WTC11 (cell line): Measurements from ENCODE around the gene U2AF1.
"Not testable (repeated sequence)": the region's sequence is repeated elsewhere in the genome, so short reads cannot be mapped to it uniquely, and the experiment has no call there.

Source experiments
- ATF1 ChIP-seq: sonication (generic); formaldehyde crosslinking; IDR thresholded peaks from 2 replicates; pipeline ENCODE4 v1.8.1; 2023; ENCODE audit warnings: mild to moderate bottlenecking, moderate library complexity, missing genetic modification reagents
- ATF2 ChIP-seq: sonication (generic); formaldehyde crosslinking; IDR thresholded peaks from 2 replicates; pipeline ENCODE4 v1.8.1; 2022; ENCODE audit warnings: low read depth, missing genetic modification reagents, borderline replicate concordance
- ATF3 ChIP-seq: sonication (generic); formaldehyde crosslinking; conservative IDR thresholded peaks from 2 replicates; pipeline ENCODE4 v1.8.1; 2022; ENCODE audit warnings: mild to moderate bottlenecking, missing genetic modification reagents
- CREB1 ChIP-seq: sonication (generic); formaldehyde crosslinking; IDR thresholded peaks from 2 replicates; pipeline ENCODE4 v1.8.0; 2023; ENCODE audit warnings: mild to moderate bottlenecking, missing genetic modification reagents
- ETV6 ChIP-seq: sonication (generic); formaldehyde crosslinking; IDR thresholded peaks from 2 replicates; pipeline ENCODE4 v1.8.1; 2022; ENCODE audit warnings: mild to moderate bottlenecking, missing genetic modification reagents
- GTF2I ChIP-seq: fragments of 250-450 bp; sonication (Bioruptor Pico); conservative IDR thresholded peaks from 2 replicates; pipeline ENCODE4 v1.4.0; 2021; ENCODE audit warnings: mild to moderate bottlenecking
- JUN ChIP-seq: sonication (generic); formaldehyde crosslinking; IDR thresholded peaks from 2 replicates; pipeline ENCODE4 v1.8.0; 2023; ENCODE audit warnings: mild to moderate bottlenecking, missing genetic modification reagents
- ZBTB43 ChIP-seq: sonication (generic); formaldehyde crosslinking; IDR thresholded peaks from 2 replicates; pipeline ENCODE4 v1.8.1; 2023; ENCODE audit warnings: mild to moderate bottlenecking, missing genetic modification reagents
- ZNF416 ChIP-seq: fragments of 250-450 bp; sonication (Bioruptor Pico); IDR thresholded peaks from 2 replicates; pipeline ENCODE4 v1.9.0; 2021; ENCODE audit warnings: mild to moderate bottlenecking, inconsistent platforms
- TF ChIP-seq, protein P1 (sequence below): sonication (generic); formaldehyde crosslinking; IDR thresholded peaks from 2 replicates; pipeline ENCODE4 v1.8.1; 2022; ENCODE audit warnings: missing genetic modification reagents, borderline replicate concordance
- TF ChIP-seq, protein P2 (sequence below): fragments of 200-600 bp; IDR thresholded peaks from 2 replicates; pipeline ENCODE4 v1.8.0; 2022; ENCODE audit warnings: antibody characterized with exemption
- TF ChIP-seq, protein P3 (sequence below): sonication (generic); formaldehyde crosslinking; IDR thresholded peaks from 2 replicates; pipeline ENCODE4 v1.8.0; 2022; ENCODE audit warnings: mild to moderate bottlenecking, missing genetic modification reagents
- TF ChIP-seq, protein P4 (sequence below): sonication (generic); formaldehyde crosslinking; IDR thresholded peaks from 2 replicates; pipeline ENCODE4 v1.8.0; 2022; ENCODE audit warnings: mild to moderate bottlenecking, missing genetic modification reagents
- TF ChIP-seq, protein P5 (sequence below): sonication (generic); formaldehyde crosslinking; IDR thresholded peaks from 2 replicates; pipeline ENCODE4 v1.8.1; 2023; ENCODE audit warnings: mild to moderate bottlenecking, moderate library complexity, missing genetic modification reagents

DNA sequence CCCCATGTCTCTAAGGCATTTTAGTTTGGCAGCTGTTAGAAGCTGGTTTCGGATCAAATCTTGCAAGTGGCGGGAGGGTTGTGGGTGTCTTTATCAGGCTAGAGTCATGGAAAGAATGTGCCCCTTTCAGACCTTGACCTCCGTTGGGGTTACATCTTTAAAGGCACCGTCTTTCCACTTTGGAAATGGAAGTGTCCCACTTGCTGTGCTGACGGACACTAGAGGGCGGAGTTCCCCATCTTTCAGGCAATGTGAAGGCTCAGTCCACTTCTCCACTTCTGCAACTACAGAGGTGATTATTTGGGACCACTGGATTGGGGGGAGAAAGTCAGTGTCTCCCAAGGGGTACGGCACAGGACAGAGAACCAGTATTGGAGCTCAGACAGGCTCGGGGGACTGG is 31.6 kb upstream of the U2AF1 start:
- TF ChIP-seq, protein P1, sequence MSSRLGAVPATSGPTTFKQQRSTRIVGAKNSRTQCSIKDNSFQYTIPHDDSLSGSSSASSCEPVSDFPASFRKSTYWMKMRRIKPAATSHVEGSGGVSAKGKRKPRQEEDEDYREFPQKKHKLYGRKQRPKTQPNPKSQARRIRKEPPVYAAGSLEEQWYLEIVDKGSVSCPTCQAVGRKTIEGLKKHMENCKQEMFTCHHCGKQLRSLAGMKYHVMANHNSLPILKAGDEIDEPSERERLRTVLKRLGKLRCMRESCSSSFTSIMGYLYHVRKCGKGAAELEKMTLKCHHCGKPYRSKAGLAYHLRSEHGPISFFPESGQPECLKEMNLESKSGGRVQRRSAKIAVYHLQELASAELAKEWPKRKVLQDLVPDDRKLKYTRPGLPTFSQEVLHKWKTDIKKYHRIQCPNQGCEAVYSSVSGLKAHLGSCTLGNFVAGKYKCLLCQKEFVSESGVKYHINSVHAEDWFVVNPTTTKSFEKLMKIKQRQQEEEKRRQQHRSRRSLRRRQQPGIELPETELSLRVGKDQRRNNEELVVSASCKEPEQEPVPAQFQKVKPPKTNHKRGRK (CRISPR knock-in tag) = not testable (repeated sequence)
- not testable (repeated sequence) for TF ChIP-seq ZNF416, ETV6, ATF3, GTF2I, JUN, CREB1, ATF2, ATF1, ZBTB43 (CRISPR knock-in tag)
- TF ChIP-seq, protein P2, sequence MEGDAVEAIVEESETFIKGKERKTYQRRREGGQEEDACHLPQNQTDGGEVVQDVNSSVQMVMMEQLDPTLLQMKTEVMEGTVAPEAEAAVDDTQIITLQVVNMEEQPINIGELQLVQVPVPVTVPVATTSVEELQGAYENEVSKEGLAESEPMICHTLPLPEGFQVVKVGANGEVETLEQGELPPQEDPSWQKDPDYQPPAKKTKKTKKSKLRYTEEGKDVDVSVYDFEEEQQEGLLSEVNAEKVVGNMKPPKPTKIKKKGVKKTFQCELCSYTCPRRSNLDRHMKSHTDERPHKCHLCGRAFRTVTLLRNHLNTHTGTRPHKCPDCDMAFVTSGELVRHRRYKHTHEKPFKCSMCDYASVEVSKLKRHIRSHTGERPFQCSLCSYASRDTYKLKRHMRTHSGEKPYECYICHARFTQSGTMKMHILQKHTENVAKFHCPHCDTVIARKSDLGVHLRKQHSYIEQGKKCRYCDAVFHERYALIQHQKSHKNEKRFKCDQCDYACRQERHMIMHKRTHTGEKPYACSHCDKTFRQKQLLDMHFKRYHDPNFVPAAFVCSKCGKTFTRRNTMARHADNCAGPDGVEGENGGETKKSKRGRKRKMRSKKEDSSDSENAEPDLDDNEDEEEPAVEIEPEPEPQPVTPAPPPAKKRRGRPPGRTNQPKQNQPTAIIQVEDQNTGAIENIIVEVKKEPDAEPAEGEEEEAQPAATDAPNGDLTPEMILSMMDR = not testable (repeated sequence)
- TF ChIP-seq, protein P3, sequence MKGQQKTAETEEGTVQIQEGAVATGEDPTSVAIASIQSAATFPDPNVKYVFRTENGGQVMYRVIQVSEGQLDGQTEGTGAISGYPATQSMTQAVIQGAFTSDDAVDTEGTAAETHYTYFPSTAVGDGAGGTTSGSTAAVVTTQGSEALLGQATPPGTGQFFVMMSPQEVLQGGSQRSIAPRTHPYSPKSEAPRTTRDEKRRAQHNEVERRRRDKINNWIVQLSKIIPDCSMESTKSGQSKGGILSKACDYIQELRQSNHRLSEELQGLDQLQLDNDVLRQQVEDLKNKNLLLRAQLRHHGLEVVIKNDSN (CRISPR knock-in tag) = not testable (repeated sequence)
- TF ChIP-seq, protein P4, sequence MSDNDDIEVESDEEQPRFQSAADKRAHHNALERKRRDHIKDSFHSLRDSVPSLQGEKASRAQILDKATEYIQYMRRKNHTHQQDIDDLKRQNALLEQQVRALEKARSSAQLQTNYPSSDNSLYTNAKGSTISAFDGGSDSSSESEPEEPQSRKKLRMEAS (CRISPR knock-in tag) = not testable (repeated sequence)
- TF ChIP-seq, protein P5, sequence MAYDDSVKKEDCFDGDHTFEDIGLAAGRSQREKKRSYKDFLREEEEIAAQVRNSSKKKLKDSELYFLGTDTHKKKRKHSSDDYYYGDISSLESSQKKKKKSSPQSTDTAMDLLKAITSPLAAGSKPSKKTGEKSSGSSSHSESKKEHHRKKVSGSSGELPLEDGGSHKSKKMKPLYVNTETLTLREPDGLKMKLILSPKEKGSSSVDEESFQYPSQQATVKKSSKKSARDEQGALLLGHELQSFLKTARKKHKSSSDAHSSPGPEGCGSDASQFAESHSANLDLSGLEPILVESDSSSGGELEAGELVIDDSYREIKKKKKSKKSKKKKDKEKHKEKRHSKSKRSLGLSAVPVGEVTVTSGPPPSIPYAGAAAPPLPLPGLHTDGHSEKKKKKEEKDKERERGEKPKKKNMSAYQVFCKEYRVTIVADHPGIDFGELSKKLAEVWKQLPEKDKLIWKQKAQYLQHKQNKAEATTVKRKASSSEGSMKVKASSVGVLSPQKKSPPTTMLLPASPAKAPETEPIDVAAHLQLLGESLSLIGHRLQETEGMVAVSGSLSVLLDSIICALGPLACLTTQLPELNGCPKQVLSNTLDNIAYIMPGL (CRISPR knock-in tag) = not testable (repeated sequence)
